Measurements from ENCODE around the gene KCNK7. TPM values are rescaled to one million over a fixed set of nuclear protein-coding genes. Genes with fewer than 3 reads are reported as not detected.
A peak's percentile ranks its signal among the peaks of the same experiment; 100 is the strongest.

KCNK7 gene
- total RNA-seq, 1 donor from 2014 or later, result 0.84 TPM

DNA sequence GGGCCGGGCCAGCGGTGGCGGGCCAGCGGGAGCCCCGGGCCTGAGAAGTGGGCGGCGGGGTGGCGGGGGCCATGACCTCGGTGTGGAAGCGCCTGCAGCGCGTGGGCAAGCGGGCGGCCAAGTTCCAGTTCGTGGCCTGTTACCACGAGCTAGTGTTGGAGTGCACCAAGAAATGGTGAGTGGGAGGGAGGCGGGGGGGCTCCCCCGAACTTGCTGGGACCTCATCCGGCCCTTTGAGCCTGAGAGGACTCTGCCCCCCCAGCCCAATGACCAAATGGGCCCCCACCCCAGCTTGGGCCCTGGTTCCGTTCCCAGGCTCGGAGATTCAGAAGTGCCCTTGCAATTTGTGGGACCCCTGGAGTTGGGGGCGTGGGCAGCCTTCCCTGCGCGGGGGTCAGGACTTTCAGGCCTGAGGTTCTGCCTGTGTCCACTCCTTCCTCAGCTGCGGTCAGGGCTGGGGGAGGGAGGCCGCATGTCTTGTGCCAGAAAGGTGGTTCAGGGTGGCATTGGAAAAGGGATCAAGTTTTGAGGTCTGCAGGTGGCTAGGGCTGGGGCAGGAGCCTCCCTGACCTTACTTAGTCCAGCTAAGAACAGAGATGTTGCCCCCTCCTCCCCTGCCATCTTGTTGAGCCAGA, 19.3 kb downstream of the KCNK7 start:
- peaks cover 25% of the 10 kb centered on the region for H3K79me2 ChIP-seq (ENCODE audit: insufficient read depth, low read length)
- peaks cover 52% of the 10 kb centered on the region for H3K4me1 ChIP-seq (ENCODE audit: insufficient read depth, low read length)
- peak overlapping the region; percentile 98 for H3K4me2 ChIP-seq (ENCODE audit: low read length)
- FAIRE-seq, result no peak
- H3K4me3 ChIP-seq (ENCODE audit: insufficient read depth, low read depth, low read length), result peak overlapping the region; percentile 49
- H3K27ac ChIP-seq (ENCODE audit: low read depth, low read length), result no peak overlapping the region
- peak overlapping the region; percentile 55 for H3K9ac ChIP-seq (ENCODE audit: low read length)
- H3K36me3 ChIP-seq (ENCODE audit: insufficient read depth, low read length), result no peaks in the 10 kb centered on the region
- H3K27me3 ChIP-seq (ENCODE audit: insufficient read depth, low read length), result no peaks in the 10 kb centered on the region
- Mint-ChIP-seq H3K27ac (ENCODE audit: unreplicated experiment) (peak overlapping the region; percentile 11), H3K4me3 (ENCODE audit: unreplicated experiment) (peak overlapping the region; percentile 54), H3K27me3 (ENCODE audit: low read depth, unreplicated experiment) (peaks cover 13% of the 10 kb centered on the region), H3K9me3 (ENCODE audit: unreplicated experiment) (no peaks in the 10 kb centered on the region), H3K36me3 (ENCODE audit: low read depth, unreplicated experiment) (peaks cover 6% of the 10 kb centered on the region), H3K4me1 (ENCODE audit: low read depth, unreplicated experiment) (peaks cover 29% of the 10 kb centered on the region)
- TF ChIP-seq, protein P1, sequence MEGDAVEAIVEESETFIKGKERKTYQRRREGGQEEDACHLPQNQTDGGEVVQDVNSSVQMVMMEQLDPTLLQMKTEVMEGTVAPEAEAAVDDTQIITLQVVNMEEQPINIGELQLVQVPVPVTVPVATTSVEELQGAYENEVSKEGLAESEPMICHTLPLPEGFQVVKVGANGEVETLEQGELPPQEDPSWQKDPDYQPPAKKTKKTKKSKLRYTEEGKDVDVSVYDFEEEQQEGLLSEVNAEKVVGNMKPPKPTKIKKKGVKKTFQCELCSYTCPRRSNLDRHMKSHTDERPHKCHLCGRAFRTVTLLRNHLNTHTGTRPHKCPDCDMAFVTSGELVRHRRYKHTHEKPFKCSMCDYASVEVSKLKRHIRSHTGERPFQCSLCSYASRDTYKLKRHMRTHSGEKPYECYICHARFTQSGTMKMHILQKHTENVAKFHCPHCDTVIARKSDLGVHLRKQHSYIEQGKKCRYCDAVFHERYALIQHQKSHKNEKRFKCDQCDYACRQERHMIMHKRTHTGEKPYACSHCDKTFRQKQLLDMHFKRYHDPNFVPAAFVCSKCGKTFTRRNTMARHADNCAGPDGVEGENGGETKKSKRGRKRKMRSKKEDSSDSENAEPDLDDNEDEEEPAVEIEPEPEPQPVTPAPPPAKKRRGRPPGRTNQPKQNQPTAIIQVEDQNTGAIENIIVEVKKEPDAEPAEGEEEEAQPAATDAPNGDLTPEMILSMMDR (IDR thresholded peaks at IDR 0.05; ENCODE audit: insufficient read depth, low read depth, low read length), result no peak
- TF ChIP-seq EZH2 (IDR thresholded peaks at IDR 0.05; ENCODE audit: insufficient read depth, low read length), result no peak
- no peak overlapping the region for H2AFZ ChIP-seq (ENCODE audit: low read depth, low read length)
- no peaks in the 10 kb centered on the region for H3K9me3 ChIP-seq (ENCODE audit: insufficient read depth, low read depth, low read length)
- no peak for DNase-seq (ENCODE audit: low read depth)
- peaks cover 51% of the 10 kb centered on the region for H4K20me1 ChIP-seq (ENCODE audit: insufficient read depth, low read length)

DNA sequence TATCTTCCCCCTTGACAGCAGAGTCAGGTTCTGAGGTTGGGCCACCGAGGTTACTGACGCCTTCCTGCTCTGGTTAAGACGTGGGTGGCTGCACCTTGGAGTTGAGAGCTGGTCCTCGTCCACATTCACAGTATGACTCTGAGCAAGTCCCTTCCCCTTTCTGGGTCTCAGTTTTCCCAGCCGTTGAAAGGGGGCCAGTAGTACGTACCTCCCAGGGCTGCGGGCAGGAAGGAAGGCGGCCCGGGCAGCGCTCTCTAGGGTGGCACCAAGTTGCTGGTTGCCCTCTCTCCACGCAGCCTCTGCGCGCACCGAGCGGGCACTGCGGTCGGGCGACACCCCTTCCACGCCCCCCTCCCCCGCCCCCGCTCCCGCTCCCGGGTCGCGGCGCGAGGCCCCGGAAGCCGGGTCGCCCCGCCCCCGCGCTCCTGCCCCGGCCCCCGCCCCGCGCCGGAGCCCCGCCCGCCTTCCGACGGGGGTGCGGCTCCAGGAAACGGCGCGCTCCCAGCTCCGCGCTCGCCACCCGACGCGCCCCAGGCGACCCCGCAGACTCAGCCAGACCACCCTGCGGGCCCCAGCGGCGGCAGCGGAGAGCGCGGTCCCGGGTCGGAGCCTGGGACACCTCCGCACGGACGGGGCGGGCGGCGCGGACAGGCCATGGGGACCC, 19.9 kb downstream of the KCNK7 start, which contains the start of gene EHBP1L1:
Gene EHBP1L1, plus strand, starts transcription at position 486 of the 664 bp plus-strand sequence. CDS start 250 bp downstream, outside the sequence.
- Mint-ChIP-seq H3K4me1 (ENCODE audit: low read depth, unreplicated experiment) (peaks cover 30% of the 10 kb centered on the region), H3K4me3 (ENCODE audit: unreplicated experiment) (peak within 1 kb of the TSS; percentile 78), H3K36me3 (ENCODE audit: low read depth, unreplicated experiment) (peaks cover 6% of the 10 kb centered on the region), H3K27me3 (ENCODE audit: low read depth, unreplicated experiment) (peaks cover 12% of the 10 kb centered on the region), H3K9me3 (ENCODE audit: unreplicated experiment) (no peaks in the 10 kb centered on the region), H3K27ac (ENCODE audit: unreplicated experiment) (peak within 1 kb of the TSS; percentile 77)
- H3K27me3 ChIP-seq (ENCODE audit: insufficient read depth, low read length), result no peaks in the 10 kb centered on the region
- H3K9me3 ChIP-seq (ENCODE audit: insufficient read depth, low read depth, low read length), result no peaks in the 10 kb centered on the region
- H3K4me3 ChIP-seq (ENCODE audit: insufficient read depth, low read depth, low read length), result peak within 1 kb of the TSS; percentile 49
- H3K36me3 ChIP-seq (ENCODE audit: insufficient read depth, low read length), result no peaks in the 10 kb centered on the region
- H4K20me1 ChIP-seq (ENCODE audit: insufficient read depth, low read length), result peaks cover 57% of the 10 kb centered on the region
- no peak for TF ChIP-seq EZH2 (IDR thresholded peaks at IDR 0.05; ENCODE audit: insufficient read depth, low read length)
- peak within 1 kb of the TSS; percentile 52 for H3K27ac ChIP-seq (ENCODE audit: low read depth, low read length)
- H3K79me2 ChIP-seq (ENCODE audit: insufficient read depth, low read length), result peaks cover 31% of the 10 kb centered on the region
- H2AFZ ChIP-seq (ENCODE audit: low read depth, low read length), result no peak within 1 kb of the TSS
- no peak for FAIRE-seq
- H3K4me2 ChIP-seq (ENCODE audit: low read length), result peak within 1 kb of the TSS; percentile 98
- peak within 1 kb of the TSS; percentile 55 for H3K9ac ChIP-seq (ENCODE audit: low read length)
- DNase-seq (ENCODE audit: low read depth), result peak; percentile 63
- H3K4me1 ChIP-seq (ENCODE audit: insufficient read depth, low read length), result peaks cover 58% of the 10 kb centered on the region

DNA sequence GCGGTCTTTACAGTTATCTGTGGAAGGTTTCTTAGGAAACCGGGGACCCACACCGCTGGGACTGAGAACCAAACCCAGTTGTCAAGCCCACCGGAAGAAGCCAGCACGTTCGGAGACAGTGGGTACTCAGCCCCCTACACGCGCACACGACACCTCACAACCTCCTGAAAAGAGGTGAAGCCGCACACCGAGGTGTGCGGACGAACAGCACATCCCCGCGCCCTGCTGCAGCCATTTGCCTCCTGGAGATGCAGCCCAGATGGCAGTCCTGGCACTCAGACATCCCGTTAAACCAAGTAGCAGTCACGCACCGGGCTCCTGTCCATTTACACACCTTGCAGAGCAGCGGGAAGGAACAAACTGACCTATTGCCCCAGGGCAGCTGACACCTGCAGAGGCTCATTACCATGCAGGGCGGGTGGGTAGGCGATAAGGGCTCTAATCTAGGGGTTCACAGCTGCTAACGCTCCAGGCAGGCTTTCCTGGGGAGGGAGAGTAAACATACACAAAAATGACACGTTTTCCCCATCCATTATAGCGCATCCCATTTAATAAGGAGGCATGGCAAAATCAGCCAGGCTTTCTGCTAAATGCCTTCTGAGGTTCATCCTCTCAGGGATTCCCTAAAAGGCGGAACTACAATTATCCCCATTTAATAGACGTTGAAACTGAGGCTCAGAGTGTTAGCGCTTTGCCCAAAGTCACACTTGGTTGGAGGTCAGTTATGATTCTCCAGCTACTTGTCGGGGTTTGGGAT, 20.6 kb downstream of the KCNK7 start:
- H3K9me3 Mint-ChIP-seq (ENCODE audit: unreplicated experiment), result no peaks in the 10 kb centered on the region
- H3K27me3 Mint-ChIP-seq (ENCODE audit: low read depth, unreplicated experiment), result peaks cover 11% of the 10 kb centered on the region
- peak overlapping the region; percentile 48 for H3K4me3 ChIP-seq (ENCODE audit: insufficient read depth, low read depth, low read length)
- H3K4me1 Mint-ChIP-seq (ENCODE audit: low read depth, unreplicated experiment), result peaks cover 30% of the 10 kb centered on the region
- H3K36me3 Mint-ChIP-seq (ENCODE audit: low read depth, unreplicated experiment), result peaks cover 3% of the 10 kb centered on the region
- no peak for TF ChIP-seq EZH2 (IDR thresholded peaks at IDR 0.05; ENCODE audit: insufficient read depth, low read length)
- TF ChIP-seq, protein P1 (IDR thresholded peaks at IDR 0.05; ENCODE audit: insufficient read depth, low read depth, low read length), result no peak
- H3K9me3 ChIP-seq (ENCODE audit: insufficient read depth, low read depth, low read length), result no peaks in the 10 kb centered on the region
- FAIRE-seq (no peak), DNase-seq (ENCODE audit: low read depth) (no peak)
- H3K79me2 ChIP-seq (ENCODE audit: insufficient read depth, low read length), result peaks cover 36% of the 10 kb centered on the region
- no peaks in the 10 kb centered on the region for H3K36me3 ChIP-seq (ENCODE audit: insufficient read depth, low read length)
- H3K9ac ChIP-seq (ENCODE audit: low read length), result peak overlapping the region; percentile 50
- H3K4me2 ChIP-seq (ENCODE audit: low read length), result peak overlapping the region; percentile 98
- H3K4me1 ChIP-seq (ENCODE audit: insufficient read depth, low read length), result peaks cover 58% of the 10 kb centered on the region
- H3K27me3 ChIP-seq (ENCODE audit: insufficient read depth, low read length), result no peaks in the 10 kb centered on the region
- no peak overlapping the region for H2AFZ ChIP-seq (ENCODE audit: low read depth, low read length)
- H3K4me3 Mint-ChIP-seq (ENCODE audit: unreplicated experiment), result peak overlapping the region; percentile 78
- peaks cover 52% of the 10 kb centered on the region for H4K20me1 ChIP-seq (ENCODE audit: insufficient read depth, low read length)
- H3K27ac Mint-ChIP-seq (ENCODE audit: unreplicated experiment), result peak overlapping the region; percentile 77
- H3K27ac ChIP-seq (ENCODE audit: low read depth, low read length), result peak overlapping the region; percentile 52

Data from astrocyte (in vitro differentiated cells and primary cell).